Right renal cortex interstitium (tissue), 3 donors: ENCODE results near the gene DKK2. TPM values are rescaled to one million over a fixed set of nuclear protein-coding genes. Genes with fewer than 3 reads are reported as not detected.
A peak's percentile ranks its signal among the peaks of the same experiment; 100 is the strongest.

Source experiments
- DNase-seq, 3 donors: peaks; one replicate each; pipeline ENCODE4 v3.0.0-alpha.2; 2013; ENCODE audit warnings: low read depth in 3 of 3, low spot score in 2 of 3
- polyA plus RNA-seq, 3 donors: library from polyadenylated mRNA; unstranded; fragments of 120-200 nt; gene quantifications; one replicate each; pipeline ENCODE4 v1.2.1, GENCODE V29; 2013; ENCODE audit not compliant: insufficient read length in 3 of 3

The DKK2 gene
- polyA plus RNA-seq, 3 donors: 1.8 to 3.6 (median 1.9) TPM

- no peak for DNase-seq
These were observed 18.4 kb downstream of the DKK2 start for GRCh38 chr4:107017443-107018343.

- DNase-seq: no peak
These were observed 24.8 kb downstream of the DKK2 start for GRCh38 chr4:107011312-107011711.

GRCh38 chr4:107009196-107009968, 26.7 kb downstream of the DKK2 start:
- DNase-seq: no peak

DNA sequence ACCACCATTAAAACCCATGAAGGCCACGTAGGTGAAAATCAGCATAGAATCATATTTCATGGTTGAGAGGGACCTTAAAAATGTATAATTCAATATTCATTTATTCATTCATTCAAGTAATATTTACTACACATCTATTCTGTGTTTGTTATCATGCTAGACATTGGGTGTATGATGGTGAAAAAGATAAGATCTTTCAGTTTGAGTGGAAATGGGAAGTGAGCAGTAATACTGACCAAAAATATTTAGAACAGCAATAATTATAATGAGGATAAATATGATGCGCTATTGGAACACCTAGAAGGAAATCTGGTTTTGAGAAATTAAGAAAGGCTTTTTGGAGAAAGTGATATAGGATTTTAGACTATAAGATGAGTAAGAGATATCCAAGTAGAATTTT, 28.0 kb downstream of the DKK2 start:
- no peak for DNase-seq

GRCh38 chr4:107006218-107006617, 29.9 kb downstream of the DKK2 start:
- no peak for DNase-seq

GRCh38 chr4:106996490-106996889, 39.6 kb downstream of the DKK2 start:
- peak; percentile 39 to 45 (median 41) for DNase-seq

GRCh38 chr4:106993827-106994226, 42.3 kb downstream of the DKK2 start:
- DNase-seq: no peak

DNA sequence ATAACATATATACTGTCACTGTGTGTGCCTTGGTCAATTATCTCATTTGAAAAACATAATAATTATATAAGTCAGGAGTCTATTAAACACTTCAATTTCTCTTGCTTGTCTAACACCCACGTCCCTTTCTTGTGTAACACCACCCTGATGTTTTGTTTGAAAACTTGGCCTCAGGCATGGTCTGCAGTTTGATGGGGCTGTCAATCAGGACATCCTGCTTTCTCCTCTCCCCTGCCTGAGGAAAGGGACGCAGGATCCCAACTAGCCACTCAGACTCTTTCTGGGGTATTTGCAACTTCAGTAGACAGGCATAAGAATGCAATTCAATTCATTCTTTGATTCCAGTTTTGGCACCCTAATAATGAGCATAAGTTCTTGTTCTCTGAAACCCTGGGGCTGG, 48.8 kb downstream of the DKK2 start:
- DNase-seq: no peak

GRCh38 chr4:106986486-106986885, 49.6 kb downstream of the DKK2 start:
- no peak for DNase-seq

DNA sequence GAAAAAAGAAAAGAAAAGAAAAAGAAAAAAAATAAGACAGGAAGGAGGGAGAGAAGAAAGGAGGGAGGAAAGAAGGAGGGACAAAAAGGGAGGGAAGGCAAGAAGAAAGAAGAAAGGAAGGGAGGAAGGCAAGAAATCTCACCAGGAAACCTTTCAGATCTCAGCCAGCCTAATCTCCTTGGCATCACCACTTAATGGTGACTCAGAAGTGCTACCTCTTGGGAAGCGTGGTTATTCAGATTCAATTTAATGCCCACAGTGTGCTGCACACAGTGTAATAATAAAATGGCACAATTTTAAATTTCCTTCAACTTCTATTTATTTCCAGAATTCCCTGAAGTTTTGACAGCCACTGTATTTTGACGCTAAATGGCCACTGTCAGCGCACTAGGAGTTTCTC, 50.3 kb downstream of the DKK2 start:
- no peak for DNase-seq

DNA sequence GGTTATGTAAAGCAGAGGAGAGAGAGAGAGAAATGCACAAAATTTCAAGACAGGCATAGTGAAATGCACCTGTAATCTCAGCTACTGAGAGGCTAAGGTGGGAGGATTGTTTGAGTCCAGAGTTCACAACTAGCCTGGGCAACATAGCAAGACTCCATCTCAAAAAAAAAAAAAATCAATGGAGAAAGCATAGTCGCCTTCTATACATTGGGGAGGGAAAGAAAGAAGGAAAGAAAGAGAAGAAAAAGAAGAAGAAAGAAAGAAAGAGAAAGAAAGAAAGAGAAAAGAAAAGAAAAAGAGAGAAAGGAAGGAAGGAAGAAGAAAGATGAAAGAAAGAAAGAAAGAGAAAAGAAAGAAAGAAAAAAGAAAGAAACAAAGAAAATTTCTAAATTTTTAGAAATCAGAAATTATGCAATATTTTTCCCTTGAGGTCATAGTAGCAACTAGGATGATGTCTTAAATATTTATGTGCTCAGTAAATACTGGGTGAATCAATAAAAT, 53.4 kb downstream of the DKK2 start:
- DNase-seq: no peak

GRCh38 chr4:106981431-106981830, 54.7 kb downstream of the DKK2 start:
- DNase-seq: no peak

- DNase-seq: no peak
These were observed 56.6 kb downstream of the DKK2 start for GRCh38 chr4:106979476-106979875.

GRCh38 chr4:106978046-106978774, 57.9 kb downstream of the DKK2 start:
- DNase-seq: no peak

GRCh38 chr4:106971636-106972035, 64.5 kb downstream of the DKK2 start:
- DNase-seq: no peak

DNA sequence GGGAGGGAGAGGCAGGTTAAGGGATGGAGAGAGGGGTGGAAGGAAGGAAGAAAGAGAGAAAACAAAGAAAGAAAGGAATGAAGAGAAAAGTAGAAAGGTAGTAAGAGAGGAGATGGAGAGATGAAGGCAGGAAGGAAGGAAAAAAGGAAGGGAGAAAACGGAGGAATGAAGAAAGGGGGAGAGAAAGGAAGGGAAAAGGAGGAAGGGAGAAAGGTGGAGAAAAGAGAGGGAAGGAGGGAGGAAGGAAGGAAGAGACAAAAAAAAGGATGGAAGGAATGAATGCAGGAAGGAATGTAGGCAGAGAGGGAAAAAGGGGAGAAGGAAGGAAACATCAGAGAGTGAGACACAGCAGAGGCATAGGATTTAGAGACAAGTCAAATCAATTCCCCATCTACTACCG, 68.2 kb downstream of the DKK2 start:
- no peak for DNase-seq

- no peak for DNase-seq
These were observed 82.9 kb downstream of the DKK2 start for GRCh38 chr4:106953036-106953705.

DNA sequence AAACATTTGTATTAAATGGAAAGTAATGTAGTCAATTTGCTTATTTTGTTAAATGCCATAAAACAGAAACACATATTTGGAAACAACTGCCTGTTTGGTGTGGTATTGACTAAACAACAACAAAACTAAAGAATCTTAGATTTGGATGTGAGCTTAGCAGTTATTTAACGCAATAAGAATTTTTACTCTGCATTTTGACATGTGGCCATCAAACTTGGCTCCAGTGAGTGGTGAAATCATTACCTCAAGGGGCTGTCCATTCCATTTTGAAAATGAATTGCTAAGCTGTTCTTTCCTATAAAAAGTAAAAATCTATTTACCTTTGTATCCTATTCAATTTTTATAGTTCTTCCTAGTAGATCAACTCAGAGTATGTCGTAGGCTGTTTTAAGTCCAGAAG, 84.2 kb downstream of the DKK2 start:
- DNase-seq: no peak

- no peak for DNase-seq
These were observed 94.3 kb downstream of the DKK2 start for GRCh38 chr4:106941841-106942240.

GRCh38 chr4:106930522-106930921, 105.6 kb downstream of the DKK2 start:
- DNase-seq: no peak
